MG63 (cell line): ENCODE measurements around the gene ACOT4. TPM values are rescaled to one million over a fixed set of nuclear protein-coding genes. Genes with fewer than 3 reads are reported as not detected.
"Not testable (repeated sequence)": the region's sequence is repeated elsewhere in the genome, so short reads cannot be mapped to it uniquely, and the experiment has no call there.

Experiments
- DNase-seq: peaks from one replicate; pipeline ENCODE4 v3.0.0-alpha.2; 2020
- H3K27me3 ChIP-seq: fragments of 250-450 bp; sonication (Bioruptor Pico); 2 replicates; pipeline ENCODE4 v1.5.1; 2020; ENCODE audit warnings: mild to moderate bottlenecking, moderate library complexity
- H3K36me3 ChIP-seq: fragments of 250-450 bp; sonication (Bioruptor Pico); 2 replicates; pipeline ENCODE4 v1.5.1; 2020; ENCODE audit warnings: mild to moderate bottlenecking, moderate library complexity
- H3K4me3 ChIP-seq: fragments of 250-450 bp; sonication (Bioruptor Pico); 2 replicates; pipeline ENCODE4 v1.5.1; 2020; ENCODE audit warnings: mild to moderate bottlenecking, moderate library complexity
- H3K9me3 ChIP-seq: fragments of 250-450 bp; sonication (Bioruptor Pico); 2 replicates; pipeline ENCODE4 v1.5.1; 2020; ENCODE audit warnings: mild to moderate bottlenecking, moderate library complexity
- total RNA-seq: library from RNA; depleted of rRNA; stranded (reverse); fragments of >200 nt; shearing (Covaris generic); gene quantifications from 2 replicates; pipeline ENCODE4 v1.2.3, GENCODE V29; 2014; ENCODE audit warnings: low replicate concordance; rRNA removed

Gene ACOT4, protein sequence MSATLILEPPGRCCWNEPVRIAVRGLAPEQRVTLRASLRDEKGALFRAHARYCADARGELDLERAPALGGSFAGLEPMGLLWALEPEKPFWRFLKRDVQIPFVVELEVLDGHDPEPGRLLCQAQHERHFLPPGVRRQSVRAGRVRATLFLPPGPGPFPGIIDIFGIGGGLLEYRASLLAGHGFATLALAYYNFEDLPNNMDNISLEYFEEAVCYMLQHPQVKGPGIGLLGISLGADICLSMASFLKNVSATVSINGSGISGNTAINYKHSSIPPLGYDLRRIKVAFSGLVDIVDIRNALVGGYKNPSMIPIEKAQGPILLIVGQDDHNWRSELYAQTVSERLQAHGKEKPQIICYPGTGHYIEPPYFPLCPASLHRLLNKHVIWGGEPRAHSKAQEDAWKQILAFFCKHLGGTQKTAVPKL
- 0.44 and 0.76 TPM in 2 replicates for total RNA-seq

DNA sequence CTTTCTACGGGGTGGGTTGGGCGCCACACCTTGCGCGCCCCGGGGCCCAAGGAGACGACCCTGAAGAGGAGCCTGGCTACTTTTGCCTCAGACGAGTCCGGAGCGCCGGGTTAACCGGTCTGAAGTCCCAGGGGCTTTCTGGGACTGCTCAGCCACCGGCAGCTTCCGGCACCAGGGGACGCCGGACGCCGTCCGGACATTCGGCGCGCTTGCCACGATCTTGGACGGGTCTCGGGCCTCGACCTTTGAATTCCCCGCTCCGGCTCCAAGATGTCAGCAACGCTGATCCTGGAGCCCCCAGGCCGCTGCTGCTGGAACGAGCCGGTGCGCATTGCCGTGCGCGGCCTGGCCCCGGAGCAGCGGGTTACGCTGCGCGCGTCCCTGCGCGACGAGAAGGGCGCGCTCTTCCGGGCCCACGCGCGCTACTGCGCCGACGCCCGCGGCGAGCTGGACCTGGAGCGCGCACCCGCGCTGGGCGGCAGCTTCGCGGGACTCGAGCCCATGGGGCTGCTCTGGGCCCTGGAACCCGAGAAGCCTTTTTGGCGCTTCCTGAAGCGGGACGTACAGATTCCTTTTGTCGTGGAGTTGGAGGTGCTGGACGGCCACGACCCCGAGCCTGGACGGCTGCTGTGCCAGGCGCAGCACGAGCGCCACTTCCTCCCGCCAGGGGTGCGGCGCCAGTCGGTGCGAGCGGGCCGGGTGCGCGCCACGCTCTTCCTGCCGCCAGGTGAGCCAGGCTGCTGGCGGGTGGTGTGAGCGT is at the start of gene ACOT4:
Gene ACOT4, plus strand, starts transcription at position 184 of the 760 bp plus-strand sequence. Its CDS starts 87 bp downstream, at position 271.
- Histone ChIP-seq H3K9me3 (no peaks in the 10 kb centered on the region), H3K4me3 (peak within 1 kb of the TSS; percentile 30), H3K36me3 (no peaks in the 10 kb centered on the region), H3K27me3 (no peaks in the 10 kb centered on the region)
- DNase-seq: peak; percentile 15

DNA sequence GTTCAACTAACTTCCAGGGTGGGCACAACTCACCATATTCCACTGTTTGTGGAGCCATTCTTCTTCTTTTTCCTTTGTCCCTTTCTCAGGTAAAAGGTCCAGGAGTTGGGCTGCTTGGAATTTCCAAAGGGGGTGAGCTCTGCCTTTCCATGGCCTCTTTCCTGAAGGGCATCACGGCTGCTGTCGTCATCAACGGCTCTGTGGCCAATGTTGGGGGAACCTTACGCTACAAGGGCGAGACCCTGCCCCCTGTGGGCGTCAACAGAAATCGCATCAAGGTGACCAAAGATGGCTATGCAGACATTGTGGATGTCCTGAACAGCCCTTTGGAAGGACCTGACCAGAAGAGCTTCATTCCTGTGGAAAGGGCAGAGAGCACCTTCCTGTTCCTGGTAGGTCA is 48.7 kb upstream of the ACOT4 start:
- not testable (repeated sequence) for H3K36me3 ChIP-seq, DNase-seq, H3K9me3 ChIP-seq, H3K4me3 ChIP-seq, H3K27me3 ChIP-seq

DNA sequence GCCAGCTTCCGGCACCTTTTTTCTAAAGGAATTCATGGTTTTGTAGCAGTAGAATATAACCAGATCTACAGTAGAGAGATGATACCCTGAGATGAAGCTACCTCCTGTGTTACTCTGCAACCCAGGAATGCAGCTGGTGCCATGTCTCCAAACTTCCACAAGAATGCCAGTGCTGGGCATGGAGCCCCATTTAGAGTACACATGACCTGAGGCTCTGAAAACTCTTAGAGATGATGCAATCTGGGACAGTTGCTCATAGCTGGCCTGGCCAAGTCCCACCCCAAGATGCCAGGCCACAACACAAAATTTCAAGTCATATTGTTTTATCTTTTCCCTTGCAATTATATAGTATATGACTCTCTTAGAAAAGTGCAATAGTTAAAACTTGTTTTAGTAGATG is 46.3 kb upstream of the ACOT4 start:
- H3K27me3 ChIP-seq, H3K9me3 ChIP-seq: not testable (repeated sequence)

DNA sequence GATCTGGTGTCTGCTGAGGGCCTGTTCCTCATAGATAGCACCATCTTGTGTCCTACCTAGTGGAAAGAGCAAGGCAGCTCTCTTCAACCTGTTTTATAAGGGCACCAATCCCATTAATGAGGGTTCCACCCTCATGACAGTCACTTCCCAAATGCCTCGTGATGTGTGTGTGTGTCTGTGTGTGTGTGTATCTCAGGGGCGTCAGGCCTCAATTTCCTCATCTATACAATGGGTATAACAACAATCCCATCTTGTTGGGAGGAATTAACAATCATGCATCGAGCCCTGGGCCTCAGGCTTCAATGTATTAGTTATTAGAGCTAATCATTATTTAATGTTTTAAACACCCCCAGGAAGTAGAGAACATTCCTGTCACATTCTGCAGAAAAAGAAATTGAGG is 42.6 kb upstream of the ACOT4 start:
- H3K36me3 ChIP-seq, H3K9me3 ChIP-seq, H3K27me3 ChIP-seq, H3K4me3 ChIP-seq, DNase-seq: not testable (repeated sequence)

More for the DNA sequence above, 46.3 kb upstream of the ACOT4 start:
- not testable (repeated sequence) for H3K36me3 ChIP-seq, DNase-seq, H3K4me3 ChIP-seq

DNA sequence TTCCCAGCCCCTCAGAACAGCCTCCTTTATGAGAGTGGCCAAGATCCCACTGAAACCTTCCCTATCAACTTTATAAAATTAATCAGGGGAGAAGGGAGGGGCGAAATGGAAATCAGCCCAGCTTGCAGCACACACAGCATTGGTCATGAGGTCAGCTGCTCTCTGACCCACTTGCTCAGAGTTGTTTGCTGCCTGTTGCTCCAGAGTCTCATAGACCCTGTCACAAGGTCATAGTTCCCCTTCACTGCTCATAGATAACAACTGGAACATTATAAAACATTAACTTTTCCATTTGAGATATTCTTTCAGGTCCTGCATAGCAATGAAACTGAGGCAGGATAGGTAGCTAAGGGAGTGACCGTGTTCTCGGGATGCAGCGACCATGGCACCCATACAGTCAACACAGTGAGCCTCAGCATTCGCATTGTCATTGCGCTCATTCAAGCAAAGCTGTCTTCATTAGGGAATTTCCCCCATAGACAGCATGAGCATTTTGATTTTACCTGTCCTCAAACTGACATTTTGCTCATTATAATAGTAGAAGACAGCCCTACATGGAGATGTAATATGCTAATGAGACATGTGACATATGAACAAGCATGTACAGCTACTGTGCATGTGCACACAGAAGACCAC is 41.7 kb upstream of the ACOT4 start:
- H3K9me3 ChIP-seq, DNase-seq, H3K4me3 ChIP-seq, H3K36me3 ChIP-seq, H3K27me3 ChIP-seq: not testable (repeated sequence)

DNA sequence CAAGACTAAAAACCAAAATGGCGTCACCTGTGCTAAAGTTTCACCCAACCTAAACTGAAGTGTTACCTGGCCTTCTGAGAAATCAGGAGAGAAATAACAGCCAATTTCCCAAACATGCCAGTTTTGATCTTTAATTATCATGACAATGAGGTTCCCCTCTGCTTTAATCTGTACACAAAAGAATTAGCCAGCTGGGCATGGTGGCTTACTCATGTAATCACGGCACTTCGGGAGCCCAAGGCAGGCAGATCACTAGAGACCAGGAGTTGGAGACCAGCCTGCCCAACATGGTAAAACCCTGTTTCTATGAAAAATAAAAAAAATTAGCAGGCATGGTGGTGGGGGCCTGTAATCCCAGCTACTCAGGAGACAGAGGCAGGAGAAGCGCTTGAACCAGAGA is 37.8 kb upstream of the ACOT4 start:
- no peaks in the 10 kb centered on the region for H3K36me3 ChIP-seq
- no peak overlapping the region for H3K4me3 ChIP-seq
- no peaks in the 10 kb centered on the region for H3K27me3 ChIP-seq
- H3K9me3 ChIP-seq: no peaks in the 10 kb centered on the region
- DNase-seq: no peak

DNA sequence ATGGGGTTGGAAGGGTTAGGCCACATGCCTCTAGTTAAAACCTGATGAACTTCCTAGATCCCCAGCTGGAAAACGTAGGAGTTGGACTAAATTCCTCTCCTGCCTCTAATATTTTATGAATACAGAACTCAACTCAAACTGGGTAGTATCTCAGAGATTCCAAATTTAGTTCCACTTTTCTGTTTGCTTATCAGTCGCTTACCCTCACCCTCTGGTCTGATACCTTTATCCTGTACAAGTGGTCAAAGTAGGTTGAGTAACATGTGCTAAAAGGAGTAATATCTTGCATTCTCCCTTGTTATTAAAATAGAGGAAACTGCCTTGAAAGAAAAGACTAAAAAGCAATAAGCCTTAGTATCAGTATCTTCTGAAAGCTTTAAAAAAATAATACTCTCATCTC is 34.5 kb upstream of the ACOT4 start:
- H3K9me3 ChIP-seq, H3K36me3 ChIP-seq, H3K27me3 ChIP-seq, H3K4me3 ChIP-seq, DNase-seq: not testable (repeated sequence)

DNA sequence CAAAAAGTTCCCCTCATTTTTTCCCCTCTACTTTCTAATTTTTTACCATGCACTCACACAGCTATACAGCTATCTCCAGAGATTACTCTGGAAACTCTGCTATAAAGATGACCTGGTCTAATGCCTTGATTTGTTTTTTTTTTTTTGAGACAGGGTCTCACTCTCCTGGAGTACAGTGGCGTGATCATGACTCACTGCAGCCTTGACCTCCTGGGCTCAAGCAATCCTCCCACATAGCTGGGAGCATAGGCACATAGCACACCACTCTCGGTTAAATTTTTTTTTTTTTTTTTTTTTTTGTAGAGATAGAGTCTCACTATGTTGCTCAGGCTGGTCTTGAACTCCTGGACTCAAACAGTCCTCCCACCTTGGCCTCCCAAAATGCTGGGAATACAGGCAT is 33.4 kb upstream of the ACOT4 start:
- not testable (repeated sequence) for H3K27me3 ChIP-seq, H3K36me3 ChIP-seq, DNase-seq, H3K9me3 ChIP-seq, H3K4me3 ChIP-seq

DNA sequence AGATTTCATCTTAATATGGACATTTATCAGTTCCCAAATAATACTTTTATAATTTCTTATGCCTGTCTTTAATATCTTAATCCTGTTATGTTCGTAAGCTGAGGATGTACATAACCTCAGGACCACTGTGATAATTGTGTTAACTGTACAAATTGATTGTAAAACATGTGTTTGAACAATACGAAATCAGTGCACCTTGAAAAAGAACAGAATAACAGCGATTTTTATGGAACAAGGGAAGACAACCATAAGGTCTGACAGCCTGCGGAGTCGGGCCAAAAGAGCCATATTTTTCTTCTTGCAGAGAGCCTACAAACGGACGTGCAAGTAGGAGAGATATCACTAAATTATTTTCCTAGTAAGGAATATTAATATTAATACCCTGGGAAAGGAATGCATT is 29.4 kb upstream of the ACOT4 start:
- H3K4me3 ChIP-seq, H3K9me3 ChIP-seq, H3K27me3 ChIP-seq, DNase-seq, H3K36me3 ChIP-seq: not testable (repeated sequence)

DNA sequence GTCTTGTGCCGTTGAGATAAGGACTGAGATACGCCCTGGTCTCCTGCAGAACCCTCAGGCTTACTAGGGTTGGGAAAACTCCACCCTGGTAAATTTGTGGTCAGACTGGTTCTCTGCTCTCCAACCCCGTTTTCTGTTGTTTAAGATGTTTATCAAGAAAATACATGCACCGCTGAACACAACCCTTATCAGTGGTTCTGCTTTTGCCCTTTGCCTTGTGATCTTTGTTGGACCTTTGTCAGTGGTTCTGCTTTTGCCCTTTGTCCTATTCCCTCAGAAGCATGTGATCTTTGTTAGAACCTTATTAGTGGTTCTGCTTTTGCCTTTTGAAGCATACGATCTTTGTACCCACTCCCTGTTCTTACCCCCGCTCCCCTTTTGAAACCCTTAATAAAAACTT is 29.0 kb upstream of the ACOT4 start:
- not testable (repeated sequence) for DNase-seq, H3K27me3 ChIP-seq, H3K36me3 ChIP-seq, H3K4me3 ChIP-seq, H3K9me3 ChIP-seq

DNA sequence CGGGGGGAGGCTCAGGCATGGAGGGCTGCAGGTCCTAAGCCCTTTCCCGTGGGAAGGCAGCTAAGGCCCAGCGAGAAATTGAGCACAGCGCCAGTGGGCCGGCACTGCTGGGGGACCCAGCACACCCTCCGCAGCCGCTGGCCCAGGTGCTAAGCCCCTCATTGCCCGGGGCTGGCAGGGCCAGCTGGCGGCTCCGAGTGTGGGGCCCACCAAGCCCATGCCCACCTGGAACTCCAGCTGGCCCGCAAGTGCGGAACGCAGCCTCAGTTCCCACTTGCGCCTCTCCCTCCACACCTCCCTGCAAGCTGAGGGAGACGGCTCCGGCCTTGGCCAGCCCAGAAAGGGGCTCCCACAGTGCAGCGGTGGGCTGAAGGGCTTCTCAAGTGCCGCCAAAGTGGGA is 25.2 kb upstream of the ACOT4 start:
- not testable (repeated sequence) for H3K36me3 ChIP-seq, H3K4me3 ChIP-seq, H3K9me3 ChIP-seq, H3K27me3 ChIP-seq, DNase-seq

DNA sequence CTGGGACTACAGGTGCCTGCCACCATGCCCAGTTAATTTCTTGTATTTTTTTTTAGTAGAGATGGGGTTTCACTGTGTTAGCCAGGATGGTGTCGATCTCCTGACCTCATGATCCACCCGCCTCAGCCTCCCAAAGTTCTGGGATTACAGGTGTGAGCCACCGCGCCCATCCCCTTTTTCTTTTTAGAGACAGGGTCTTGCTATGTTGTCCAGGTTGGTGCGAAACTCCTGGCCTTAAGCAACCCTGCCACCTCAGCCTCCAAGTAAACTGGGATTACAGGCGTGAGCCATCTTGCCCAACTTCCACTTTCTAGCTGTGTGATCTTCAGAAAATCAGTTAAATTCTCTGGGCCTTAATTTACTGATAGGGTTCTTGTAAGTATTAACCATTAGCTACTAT is 24.7 kb upstream of the ACOT4 start:
- not testable (repeated sequence) for H3K36me3 ChIP-seq, DNase-seq, H3K9me3 ChIP-seq, H3K4me3 ChIP-seq, H3K27me3 ChIP-seq

DNA sequence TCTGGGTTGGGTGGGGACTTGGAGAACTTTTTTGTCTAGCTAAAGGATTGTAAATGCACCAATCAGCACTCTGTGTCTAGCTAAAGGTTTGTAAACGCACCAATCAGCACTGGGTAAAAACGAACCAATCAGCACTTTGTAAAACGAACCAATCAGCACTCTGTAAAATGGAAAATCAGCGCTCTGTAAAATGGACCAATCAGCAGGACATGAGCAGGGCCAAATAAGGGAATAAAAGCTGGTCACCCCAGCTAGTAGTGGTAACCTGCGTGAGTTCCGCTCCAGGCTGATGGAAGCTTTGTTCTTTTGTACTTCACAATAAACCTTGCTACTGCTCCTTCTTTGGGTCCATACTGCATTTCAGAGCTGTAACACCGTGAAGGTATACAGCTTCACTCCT is 24.3 kb upstream of the ACOT4 start:
- no peak for DNase-seq
- H3K4me3 ChIP-seq: no peak overlapping the region
- no peaks in the 10 kb centered on the region; the same call in 1 of the 2 replicates for H3K36me3 ChIP-seq
- H3K9me3 ChIP-seq: no peaks in the 10 kb centered on the region
- H3K27me3 ChIP-seq: no peaks in the 10 kb centered on the region

DNA sequence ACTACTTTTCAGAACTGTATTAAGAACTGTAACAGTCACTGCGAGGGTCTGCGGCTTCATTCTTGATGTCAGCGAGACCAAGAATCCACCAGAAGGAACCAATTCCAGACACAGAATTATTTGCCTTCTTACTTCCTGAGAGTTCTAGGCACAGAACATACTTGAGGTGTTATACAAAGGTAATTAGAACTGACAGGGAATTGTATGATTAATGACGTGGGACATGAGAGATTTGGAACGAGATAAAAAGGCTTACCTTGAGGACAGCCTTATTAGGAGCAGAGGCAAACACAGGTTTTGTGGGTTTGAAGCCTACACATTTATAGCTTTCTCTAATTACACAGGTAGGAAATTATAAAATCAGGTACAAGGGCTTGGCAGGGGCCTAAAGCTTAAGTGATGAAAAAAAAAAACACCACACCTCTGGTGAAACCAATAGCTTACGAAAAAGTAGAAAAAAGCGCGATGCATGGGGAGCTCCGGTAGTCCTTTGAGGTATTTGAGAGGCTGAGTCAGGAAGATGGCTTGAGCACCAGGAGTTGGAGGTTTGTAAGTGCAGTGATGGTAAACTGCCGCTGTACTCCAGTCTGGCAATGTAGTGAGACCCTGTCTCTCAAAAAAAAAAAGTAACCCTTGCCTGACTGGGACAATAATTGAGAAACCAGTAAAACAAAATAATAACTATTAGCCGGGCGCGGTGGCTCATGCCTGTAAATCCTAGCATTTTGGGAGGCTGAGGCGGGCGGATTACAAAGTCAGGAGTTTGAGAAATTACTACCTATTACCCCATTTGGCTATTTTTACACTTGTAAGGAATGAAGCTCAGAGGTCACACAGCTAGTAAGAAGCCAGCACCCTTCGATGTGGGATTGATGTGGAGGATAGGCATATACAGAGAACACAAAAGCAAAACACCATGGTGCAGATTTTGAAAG is 23.5 kb upstream of the ACOT4 start:
- no peak for DNase-seq
- Histone ChIP-seq H3K4me3 (peak overlapping the region; percentile 63), H3K9me3 (no peaks in the 10 kb centered on the region), H3K36me3 (no peaks in the 10 kb centered on the region; the same call in 1 of the 2 replicates), H3K27me3 (no peaks in the 10 kb centered on the region)

DNA sequence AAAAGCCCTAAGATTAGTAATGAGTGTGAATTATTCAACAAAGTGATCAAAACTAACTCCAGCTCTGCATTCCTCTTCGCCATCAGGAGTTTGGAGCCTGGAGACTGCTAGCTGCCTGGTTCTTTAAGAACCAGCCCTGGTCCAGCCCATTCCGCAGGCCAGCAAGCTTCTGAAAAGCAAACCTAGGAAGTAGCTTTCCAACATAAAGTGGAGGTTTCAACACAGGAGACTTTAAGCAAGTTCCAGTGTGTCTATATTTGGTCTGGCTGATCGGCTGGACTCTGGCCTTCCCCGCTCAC is 22.8 kb upstream of the ACOT4 start:
- not testable (repeated sequence) for DNase-seq, H3K27me3 ChIP-seq, H3K9me3 ChIP-seq, H3K36me3 ChIP-seq
- H3K4me3 ChIP-seq: peak overlapping the region; percentile 63

DNA sequence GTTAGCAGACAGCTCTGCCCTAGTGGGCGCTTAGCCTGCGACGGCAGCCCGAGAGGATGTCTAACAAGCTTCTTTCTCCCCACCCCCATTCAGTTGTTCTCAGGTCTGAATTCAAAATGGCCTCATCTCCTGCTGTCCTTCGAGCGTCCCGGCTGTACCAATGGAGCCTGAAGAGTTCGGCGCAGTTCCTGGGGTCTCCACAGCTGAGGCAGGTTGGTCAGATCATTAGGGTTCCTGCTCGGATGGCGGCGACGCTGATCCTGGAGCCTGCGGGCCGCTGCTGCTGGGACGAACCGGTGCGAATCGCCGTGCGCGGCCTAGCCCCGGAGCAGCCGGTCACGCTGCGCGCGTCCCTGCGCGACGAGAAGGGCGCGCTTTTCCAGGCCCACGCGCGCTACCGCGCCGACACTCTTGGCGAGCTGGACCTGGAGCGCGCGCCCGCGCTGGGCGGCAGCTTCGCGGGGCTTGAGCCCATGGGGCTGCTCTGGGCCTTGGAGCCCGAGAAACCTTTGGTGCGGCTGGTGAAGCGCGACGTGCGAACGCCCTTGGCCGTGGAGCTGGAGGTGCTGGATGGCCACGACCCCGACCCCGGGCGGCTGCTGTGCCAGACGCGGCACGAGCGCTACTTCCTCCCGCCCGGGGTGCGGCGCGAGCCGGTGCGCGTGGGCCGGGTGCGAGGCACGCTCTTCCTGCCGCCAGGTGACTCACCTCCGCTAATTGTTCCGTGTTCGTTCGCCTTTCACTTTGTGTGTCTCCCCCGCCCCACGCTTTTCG is 22.3 kb upstream of the ACOT4 start, which contains the start of gene ACOT2:
Gene ACOT2, plus strand, starts transcription at position 29 of the 774 bp plus-strand sequence. Its CDS starts 28 bp downstream, at position 57.
- not testable (repeated sequence) for H3K36me3 ChIP-seq, H3K9me3 ChIP-seq, H3K27me3 ChIP-seq
- peak within 1 kb of the TSS; percentile 63 for H3K4me3 ChIP-seq
- DNase-seq: peak; percentile 78
